ENCODE measurements around the gene CHCHD3. TPM values are rescaled to one million over a fixed set of nuclear protein-coding genes. Genes with fewer than 3 reads are reported as not detected.

CHCHD3 gene
- total RNA-seq, 1 donor = 104 TPM

DNA sequence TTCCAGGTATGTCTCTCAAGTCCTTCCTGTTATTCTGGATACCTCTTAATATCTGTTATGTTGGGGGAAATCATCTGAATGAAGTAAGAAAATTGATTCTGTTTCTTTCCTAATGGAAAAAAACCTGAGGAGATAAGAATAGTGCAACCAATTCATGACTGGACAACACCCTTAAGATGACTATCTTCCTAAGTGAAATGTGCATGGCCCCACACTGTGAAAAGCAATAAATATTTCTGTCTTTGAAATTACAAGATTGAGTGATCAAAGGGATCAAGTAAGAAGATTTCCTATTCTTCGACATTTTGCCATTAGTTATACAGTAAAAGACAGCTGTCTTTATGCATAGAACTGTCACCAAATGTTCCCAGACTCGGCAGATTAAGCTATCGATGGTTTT is 73.9 kb downstream of the CHCHD3 start:
- no peak overlapping the region for H3K4me3 ChIP-seq (ENCODE audit: low read depth, low read length)
- no peak for DNase-seq (ENCODE audit: low read depth)
- TF ChIP-seq, protein P1, sequence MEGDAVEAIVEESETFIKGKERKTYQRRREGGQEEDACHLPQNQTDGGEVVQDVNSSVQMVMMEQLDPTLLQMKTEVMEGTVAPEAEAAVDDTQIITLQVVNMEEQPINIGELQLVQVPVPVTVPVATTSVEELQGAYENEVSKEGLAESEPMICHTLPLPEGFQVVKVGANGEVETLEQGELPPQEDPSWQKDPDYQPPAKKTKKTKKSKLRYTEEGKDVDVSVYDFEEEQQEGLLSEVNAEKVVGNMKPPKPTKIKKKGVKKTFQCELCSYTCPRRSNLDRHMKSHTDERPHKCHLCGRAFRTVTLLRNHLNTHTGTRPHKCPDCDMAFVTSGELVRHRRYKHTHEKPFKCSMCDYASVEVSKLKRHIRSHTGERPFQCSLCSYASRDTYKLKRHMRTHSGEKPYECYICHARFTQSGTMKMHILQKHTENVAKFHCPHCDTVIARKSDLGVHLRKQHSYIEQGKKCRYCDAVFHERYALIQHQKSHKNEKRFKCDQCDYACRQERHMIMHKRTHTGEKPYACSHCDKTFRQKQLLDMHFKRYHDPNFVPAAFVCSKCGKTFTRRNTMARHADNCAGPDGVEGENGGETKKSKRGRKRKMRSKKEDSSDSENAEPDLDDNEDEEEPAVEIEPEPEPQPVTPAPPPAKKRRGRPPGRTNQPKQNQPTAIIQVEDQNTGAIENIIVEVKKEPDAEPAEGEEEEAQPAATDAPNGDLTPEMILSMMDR (IDR thresholded peaks at IDR 0.05; ENCODE audit: insufficient read depth, low read depth, low read length) = no peak

DNA sequence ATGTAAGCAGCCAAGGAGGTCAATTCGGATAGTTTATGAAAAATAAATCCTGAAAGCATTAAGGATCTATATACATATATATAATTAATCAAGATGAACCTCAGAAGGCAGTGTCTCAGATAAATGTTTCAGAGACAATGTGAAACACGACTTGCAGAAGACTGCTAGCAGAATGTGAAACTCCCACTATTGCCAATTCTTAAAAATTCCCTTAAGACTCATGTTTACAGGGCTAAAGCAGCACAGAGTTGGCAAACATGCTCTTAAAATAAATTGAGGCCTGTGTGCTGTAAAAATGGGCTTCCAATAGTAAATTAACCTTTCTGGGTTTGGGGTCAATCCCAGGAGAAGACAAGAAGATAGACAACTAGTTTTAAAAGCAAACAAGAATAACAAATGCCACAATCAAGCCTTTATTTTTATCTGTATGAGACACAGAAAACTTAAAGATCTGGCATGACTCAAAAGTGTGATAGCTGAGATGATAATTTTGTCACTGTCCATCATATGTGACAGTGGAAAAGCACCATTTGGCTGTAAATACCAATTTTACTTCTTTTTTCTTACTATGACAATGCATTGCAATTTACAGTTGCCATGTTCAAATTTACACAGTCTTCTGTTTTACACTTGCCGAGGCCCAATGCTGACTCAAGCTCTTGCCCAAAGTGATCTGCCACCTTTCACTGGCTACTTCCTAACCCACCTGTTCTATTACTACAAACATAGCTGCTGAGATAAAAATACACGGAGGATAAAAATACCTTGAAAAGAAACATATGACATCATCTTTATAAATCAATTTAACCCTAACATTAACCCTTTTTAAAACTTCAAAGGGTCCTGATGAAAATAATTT is 78.6 kb downstream of the CHCHD3 start:
- TF ChIP-seq, protein P1 (IDR thresholded peaks at IDR 0.05; ENCODE audit: insufficient read depth, low read depth, low read length) = no peak
- DNase-seq (ENCODE audit: low read depth) = no peak
- H3K4me3 ChIP-seq (ENCODE audit: low read depth, low read length) = no peak overlapping the region

DNA sequence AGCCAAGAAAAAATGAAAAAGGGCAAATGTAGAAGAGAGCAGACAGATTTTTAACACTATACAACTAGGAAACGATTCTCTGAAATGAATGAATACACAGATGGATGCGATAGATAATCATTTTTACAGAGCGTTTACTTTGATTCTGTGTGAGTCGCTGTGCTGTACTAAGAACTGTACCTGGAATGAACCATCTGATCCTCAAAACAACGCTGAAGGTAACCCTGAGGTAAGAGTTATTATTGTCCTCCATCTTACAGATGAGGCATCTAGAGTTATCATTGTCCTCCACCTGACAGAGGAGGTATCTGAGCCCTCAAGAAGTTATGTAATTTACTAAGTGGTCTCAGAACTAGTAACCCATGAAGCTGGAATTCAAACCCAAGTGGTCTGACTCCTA is 80.2 kb downstream of the CHCHD3 start:
- no peak for DNase-seq (ENCODE audit: low read depth)
- TF ChIP-seq, protein P1 (IDR thresholded peaks at IDR 0.05; ENCODE audit: insufficient read depth, low read depth, low read length) = no peak
- H3K4me3 ChIP-seq (ENCODE audit: low read depth, low read length) = no peak overlapping the region

DNA sequence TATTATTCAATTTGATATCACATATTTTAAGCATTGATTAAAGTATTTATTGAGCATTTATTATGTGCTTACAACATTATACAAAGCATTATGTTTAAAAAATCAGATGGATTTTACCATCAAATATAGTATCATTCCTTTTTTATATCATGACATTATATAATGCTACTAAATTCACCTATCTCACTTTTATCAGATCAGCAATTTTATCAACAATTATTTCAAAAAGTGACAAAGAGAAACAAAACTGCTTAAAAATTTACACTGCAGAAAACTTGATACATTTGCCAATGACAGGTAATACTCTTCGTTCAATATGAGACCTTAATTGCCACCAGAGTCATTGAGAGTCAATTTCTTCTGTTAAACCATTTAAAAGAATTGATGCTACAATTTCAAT is 82.0 kb downstream of the CHCHD3 start:
- H3K4me3 ChIP-seq (ENCODE audit: low read depth, low read length) = no peak overlapping the region
- TF ChIP-seq, protein P1 (IDR thresholded peaks at IDR 0.05; ENCODE audit: insufficient read depth, low read depth, low read length) = no peak
- no peak for DNase-seq (ENCODE audit: low read depth)

DNA sequence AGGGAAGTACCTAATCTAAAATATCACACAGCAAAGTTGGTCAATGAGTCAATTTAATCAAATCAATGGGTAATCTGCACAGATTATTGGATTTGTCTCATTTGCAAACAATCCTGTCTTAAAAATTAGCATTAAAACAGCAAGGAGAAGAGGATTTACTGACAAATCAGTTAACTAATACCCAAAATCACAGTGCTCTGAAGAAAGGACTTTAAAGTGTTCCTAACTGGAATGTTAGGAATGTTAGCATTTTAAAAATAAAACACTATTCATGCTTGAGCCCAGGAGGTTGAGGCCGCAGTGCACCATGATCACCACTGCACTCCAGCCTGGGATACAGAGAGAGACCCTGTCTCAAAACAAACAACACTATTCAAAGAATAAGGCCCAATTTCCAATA is 83.1 kb downstream of the CHCHD3 start:
- DNase-seq (ENCODE audit: low read depth) = no peak
- no peak overlapping the region for H3K4me3 ChIP-seq (ENCODE audit: low read depth, low read length)
- TF ChIP-seq, protein P1 (IDR thresholded peaks at IDR 0.05; ENCODE audit: insufficient read depth, low read depth, low read length) = no peak

DNA sequence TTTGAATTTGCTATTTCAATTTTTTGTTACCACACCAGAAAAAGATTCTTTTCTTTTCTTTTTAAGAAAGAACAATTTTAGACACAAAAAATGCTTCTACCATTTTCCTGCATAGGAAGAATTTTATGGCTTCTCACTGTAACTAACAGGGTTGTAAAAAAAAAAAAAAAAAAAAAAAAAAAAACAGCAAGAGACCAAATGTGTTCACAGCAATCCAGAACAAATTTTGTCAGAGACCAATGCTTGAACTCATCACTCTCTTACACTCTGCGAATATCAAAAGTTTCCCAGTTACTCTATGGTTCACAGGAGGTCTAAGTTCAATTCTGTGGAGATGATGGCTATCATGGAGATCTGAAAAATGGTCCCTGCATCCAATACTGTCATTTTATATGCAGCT is 84.4 kb downstream of the CHCHD3 start:
- TF ChIP-seq, protein P1 (IDR thresholded peaks at IDR 0.05; ENCODE audit: insufficient read depth, low read depth, low read length) = no peak
- H3K4me3 ChIP-seq (ENCODE audit: low read depth, low read length) = no peak overlapping the region
- DNase-seq (ENCODE audit: low read depth) = no peak

Measured in fibroblast of villous mesenchyme (primary cell).